ENCODE measurements around the gene TNRC6A. TPM values are rescaled to one million over a fixed set of nuclear protein-coding genes. Genes with fewer than 3 reads are reported as not detected.
"Not testable (repeated sequence)": the region's sequence is repeated elsewhere in the genome, so short reads cannot be mapped to it uniquely, and the experiment has no call there.

Gene TNRC6A
- total and polyA plus RNA-seq, 3 experiments from 2014 or later = 11.4 to 44.0 (median 40.4) TPM

DNA sequence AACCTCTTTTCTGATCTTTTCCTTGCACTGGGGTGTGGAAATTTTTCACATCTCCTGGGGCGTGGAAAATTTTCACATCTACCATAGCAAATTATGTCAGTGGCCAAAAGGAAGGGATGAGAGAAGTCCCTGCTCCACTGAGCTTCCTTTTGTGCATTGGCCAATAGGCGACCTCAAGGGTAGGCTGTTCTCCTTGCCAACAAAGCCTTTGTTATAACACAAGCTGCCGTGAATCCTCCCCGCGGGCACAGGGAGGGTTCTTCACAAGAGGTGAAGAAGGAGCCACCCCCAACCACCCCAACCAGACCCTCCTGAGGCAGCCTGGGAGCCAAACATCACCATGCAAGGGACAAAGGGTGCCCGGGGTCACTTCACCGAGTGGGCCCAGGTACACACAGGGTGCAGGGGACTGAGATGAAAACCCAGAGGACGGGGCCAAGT lies 122.8 kb downstream of the TNRC6A start:
- POLR2A ChIA-PET = no interaction called here
- H3K4me1 Mint-ChIP-seq = no peaks in the 10 kb centered on the region

DNA sequence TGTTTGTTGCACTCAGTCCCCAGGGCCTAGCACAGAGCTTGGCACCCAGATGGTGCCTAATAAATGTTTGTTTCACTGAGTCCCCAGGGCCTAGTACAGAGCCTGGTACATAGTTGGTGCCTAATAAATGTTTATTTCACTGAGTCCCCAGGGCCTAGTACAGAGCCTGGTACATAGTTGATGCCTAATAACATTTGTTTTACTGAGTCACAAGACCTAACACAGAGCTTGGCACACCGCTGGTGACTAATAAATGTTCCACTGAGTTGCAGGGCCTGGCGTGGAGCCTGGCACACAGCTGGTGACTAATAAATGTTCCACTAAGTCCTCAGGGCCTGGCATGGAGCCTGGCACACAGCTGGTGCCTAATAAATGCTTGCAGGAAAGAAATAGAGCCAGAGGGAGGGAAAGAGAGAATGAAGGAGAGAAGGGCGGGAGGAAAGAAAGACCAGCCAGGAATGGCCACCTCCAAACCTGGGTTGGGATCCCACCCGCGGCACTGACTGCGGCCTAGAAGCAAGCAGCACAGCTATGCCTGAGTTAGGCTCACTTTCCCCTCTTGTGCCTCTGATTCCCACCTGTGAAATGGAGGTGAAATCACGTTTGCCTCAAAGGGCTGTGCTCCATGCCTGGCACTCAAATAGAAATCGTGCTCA lies 123.8 kb downstream of the TNRC6A start:
- H3K4me1 ChIP-seq (ENCODE audit: insufficient read depth, low read length) = no peaks in the 10 kb centered on the region
- CTCF ChIA-PET = no interaction called here
- H3K27ac ChIP-seq (ENCODE audit: low read depth, low read length) = no peak overlapping the region

More for the DNA sequence above, 122.8 kb downstream of the TNRC6A start:
- H3K36me3 ChIP-seq (ENCODE audit: insufficient read depth, low read length) = no peaks in the 10 kb centered on the region
- H3K4me3 ChIP-seq (ENCODE audit: low read length) = no peak overlapping the region
- Mint-ChIP-seq H3K36me3 (no peaks in the 10 kb centered on the region), H3K27me3 (peaks cover 8 to 11% of the 10 kb centered on the region in 2 donors), H3K9me3 (peaks cover 0 to 2% (median 0%) of the 10 kb centered on the region in 5 donors), H3K4me3 (no peak overlapping the region), H3K27ac (no peak overlapping the region)
- no peaks in the 10 kb centered on the region for H3K9me3 ChIP-seq (ENCODE audit: low read length)
- H3K27ac ChIP-seq (ENCODE audit: low read depth, low read length) = no peak overlapping the region
- no peaks in the 10 kb centered on the region for H3K4me1 ChIP-seq (ENCODE audit: insufficient read depth, low read length)
- no peaks in the 10 kb centered on the region for H3K27me3 ChIP-seq (ENCODE audit: insufficient read depth, low read length, poor library complexity, severe bottlenecking)
- no peak for DNase-seq
- CTCF ChIA-PET = no interaction called here

DNA sequence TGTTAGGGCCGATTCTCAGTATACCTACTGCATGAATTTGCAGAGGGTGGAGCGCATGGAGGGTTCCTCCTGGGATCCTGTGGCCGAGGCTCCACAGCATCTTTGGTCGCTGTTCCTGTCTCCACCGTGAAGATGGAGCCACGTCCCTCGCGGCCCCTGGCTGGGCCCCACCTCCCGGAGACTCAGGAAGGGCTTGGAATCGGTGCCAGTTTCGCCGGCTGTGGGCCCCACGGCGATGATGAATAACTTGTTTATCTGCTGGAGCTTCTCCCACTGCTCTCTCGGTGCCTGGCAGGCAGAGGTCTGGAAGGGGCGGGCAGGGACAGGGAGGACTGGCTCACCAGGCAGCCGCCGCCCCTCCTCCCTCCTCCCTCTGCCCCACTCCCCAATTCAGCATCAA lies 124.4 kb downstream of the TNRC6A start:
- H3K4me3 ChIP-seq (ENCODE audit: low read length) = no peak overlapping the region
- no peaks in the 10 kb centered on the region for H3K9me3 ChIP-seq (ENCODE audit: low read length)
- ChIA-PET CTCF (no interaction called here), POLR2A (no interaction called here)
- H3K27me3 ChIP-seq (ENCODE audit: insufficient read depth, low read length, poor library complexity, severe bottlenecking) = no peaks in the 10 kb centered on the region
- Mint-ChIP-seq H3K27ac (peak overlapping the region in 1 of 8 donors; percentile 19), H3K9me3 (peaks cover 0 to 2% (median 2%) of the 10 kb centered on the region in 5 donors), H3K4me1 (no peaks in the 10 kb centered on the region), H3K36me3 (peaks cover 0 to 8% (median 0%) of the 10 kb centered on the region in 3 donors), H3K27me3 (peaks cover 10 to 24% of the 10 kb centered on the region in 2 donors), H3K4me3 (no peak overlapping the region)
- no peak overlapping the region for H3K27ac ChIP-seq (ENCODE audit: low read depth, low read length)
- no peaks in the 10 kb centered on the region for H3K36me3 ChIP-seq (ENCODE audit: insufficient read depth, low read length)
- H3K4me1 ChIP-seq (ENCODE audit: insufficient read depth, low read length) = no peaks in the 10 kb centered on the region
- no peak for DNase-seq

More for the DNA sequence above, 123.8 kb downstream of the TNRC6A start:
- Mint-ChIP-seq H3K27ac (peak overlapping the region in 1 of 8 donors; percentile 19), H3K27me3 (peaks cover 10 to 20% of the 10 kb centered on the region in 2 donors), H3K4me1 (no peaks in the 10 kb centered on the region), H3K4me3 (no peak overlapping the region), H3K9me3 (peaks cover 0 to 2% (median under 1%) of the 10 kb centered on the region in 5 donors), H3K36me3 (peaks cover 0 to 3% (median 0%) of the 10 kb centered on the region in 3 donors)
- Histone ChIP-seq H3K36me3 (ENCODE audit: insufficient read depth, low read length) (no peaks in the 10 kb centered on the region), H3K27me3 (ENCODE audit: insufficient read depth, low read length, poor library complexity, severe bottlenecking) (no peaks in the 10 kb centered on the region), H3K9me3 (ENCODE audit: low read length) (no peaks in the 10 kb centered on the region), H3K4me3 (ENCODE audit: low read length) (no peak overlapping the region)
- POLR2A ChIA-PET = no interaction called here
- DNase-seq = no peak

DNA sequence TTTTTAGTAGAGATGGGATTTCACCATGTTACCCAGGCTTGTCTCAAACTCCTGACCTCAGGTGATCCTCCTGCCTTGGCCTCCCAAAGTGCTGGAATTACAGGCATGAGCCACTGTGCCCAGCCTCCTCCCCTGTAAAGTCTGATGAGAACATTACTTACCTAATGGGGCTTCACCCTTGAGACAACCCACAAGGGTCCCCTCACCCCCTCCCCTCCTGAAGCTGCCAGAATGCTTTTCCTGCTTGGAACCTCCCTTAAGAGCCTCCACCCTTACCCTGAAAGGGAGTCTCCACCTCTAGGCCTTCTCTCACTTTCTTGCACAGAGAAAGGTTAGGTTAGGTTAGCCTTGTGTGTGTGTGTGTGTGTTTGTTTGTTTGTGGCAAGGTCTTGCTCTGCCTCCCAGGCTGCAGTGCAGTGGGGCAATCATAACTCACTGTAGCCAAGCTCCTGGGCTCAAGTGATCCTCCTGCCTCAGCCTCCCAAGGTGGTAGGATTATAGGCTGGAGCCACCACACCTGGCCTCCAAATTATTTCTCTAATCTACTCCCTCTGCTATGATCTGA lies 125.2 kb downstream of the TNRC6A start:
- H3K4me3 Mint-ChIP-seq = no peak overlapping the region
- H3K4me1 Mint-ChIP-seq = no peaks in the 10 kb centered on the region
- POLR2A ChIA-PET = no interaction called here
- H3K27me3 ChIP-seq (ENCODE audit: insufficient read depth, low read length, poor library complexity, severe bottlenecking) = no peaks in the 10 kb centered on the region
- no peak for DNase-seq
- no peak overlapping the region for H3K27ac ChIP-seq (ENCODE audit: low read depth, low read length)
- peaks cover 0 to 2% (median 2%) of the 10 kb centered on the region in 5 donors for H3K9me3 Mint-ChIP-seq
- no peaks in the 10 kb centered on the region for H3K9me3 ChIP-seq (ENCODE audit: low read length)
- peaks cover 0 to 11% (median 0%) of the 10 kb centered on the region in 3 donors for H3K36me3 Mint-ChIP-seq
- no peaks in the 10 kb centered on the region for H3K4me1 ChIP-seq (ENCODE audit: insufficient read depth, low read length)
- no peak overlapping the region for H3K4me3 ChIP-seq (ENCODE audit: low read length)
- CTCF ChIA-PET = no interaction called here
- peaks cover 10 to 28% of the 10 kb centered on the region in 2 donors for H3K27me3 Mint-ChIP-seq
- no peaks in the 10 kb centered on the region for H3K36me3 ChIP-seq (ENCODE audit: insufficient read depth, low read length)
- H3K27ac Mint-ChIP-seq = no peak overlapping the region

DNA sequence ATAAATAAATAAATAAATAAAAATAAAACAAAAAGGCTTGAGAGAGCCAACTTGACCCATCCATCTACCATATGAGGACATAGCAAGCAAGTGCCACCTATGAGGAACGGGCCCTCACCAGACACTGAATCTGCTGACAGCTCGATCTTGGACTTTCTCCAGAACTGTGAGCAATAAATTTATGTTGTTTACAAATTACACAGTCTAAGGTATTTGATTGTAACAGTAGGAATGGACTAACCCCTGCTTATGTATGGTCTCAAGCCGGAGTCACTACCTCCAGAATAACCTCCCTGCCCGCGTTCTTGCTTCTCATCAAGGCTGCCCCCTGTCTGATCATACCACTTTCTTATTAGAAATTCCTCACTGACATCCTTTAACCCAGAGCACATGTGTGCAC lies 126.2 kb downstream of the TNRC6A start:
- peaks cover 10 to 28% of the 10 kb centered on the region in 2 donors for H3K27me3 Mint-ChIP-seq
- no peaks in the 10 kb centered on the region for H3K4me1 ChIP-seq (ENCODE audit: insufficient read depth, low read length)
- H3K27ac ChIP-seq (ENCODE audit: low read depth, low read length) = no peak overlapping the region
- H3K36me3 ChIP-seq (ENCODE audit: insufficient read depth, low read length) = no peaks in the 10 kb centered on the region
- H3K9me3 ChIP-seq (ENCODE audit: low read length) = no peaks in the 10 kb centered on the region
- H3K4me3 ChIP-seq (ENCODE audit: low read length) = no peak overlapping the region
- no peaks in the 10 kb centered on the region for H3K27me3 ChIP-seq (ENCODE audit: insufficient read depth, low read length, poor library complexity, severe bottlenecking)
- H3K4me3 Mint-ChIP-seq = no peak overlapping the region
- POLR2A ChIA-PET = no interaction called here
- DNase-seq = no peak
- no peak overlapping the region for H3K27ac Mint-ChIP-seq
- H3K4me1 Mint-ChIP-seq = no peaks in the 10 kb centered on the region
- CTCF ChIA-PET = no interaction called here
- peaks cover 0 to 2% (median 2%) of the 10 kb centered on the region in 5 donors for H3K9me3 Mint-ChIP-seq
- H3K36me3 Mint-ChIP-seq = peaks cover 0 to 11% (median 0%) of the 10 kb centered on the region in 3 donors

DNA sequence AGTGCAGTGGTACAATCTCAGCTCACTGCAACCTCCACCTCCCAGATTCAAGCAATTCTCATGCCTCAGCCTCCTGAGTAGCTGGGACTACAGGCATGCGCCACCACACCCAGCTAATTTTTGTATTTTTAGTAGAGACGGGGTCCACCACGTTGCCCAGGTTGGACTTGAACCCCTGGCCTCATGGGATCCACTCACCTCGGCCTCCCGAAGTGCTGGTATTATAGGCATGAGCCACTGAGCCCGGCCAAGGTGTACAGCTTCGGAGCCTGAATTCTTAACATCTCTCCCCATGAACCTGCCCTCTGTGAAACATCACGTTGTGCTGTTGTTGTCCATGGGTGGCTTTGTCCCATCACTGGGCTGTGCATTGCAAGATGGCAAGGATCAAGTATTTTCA lies 127.4 kb downstream of the TNRC6A start:
- CTCF ChIA-PET = interaction anchor here (0.8 kb wide), 1 partner anchor 22 kb away, joined by 3 read pairs; no protein-coding TSS in a partner anchor
- POLR2A ChIA-PET; H3K4me1 ChIP-seq (ENCODE audit: insufficient read depth, low read length): not testable (repeated sequence)

DNA sequence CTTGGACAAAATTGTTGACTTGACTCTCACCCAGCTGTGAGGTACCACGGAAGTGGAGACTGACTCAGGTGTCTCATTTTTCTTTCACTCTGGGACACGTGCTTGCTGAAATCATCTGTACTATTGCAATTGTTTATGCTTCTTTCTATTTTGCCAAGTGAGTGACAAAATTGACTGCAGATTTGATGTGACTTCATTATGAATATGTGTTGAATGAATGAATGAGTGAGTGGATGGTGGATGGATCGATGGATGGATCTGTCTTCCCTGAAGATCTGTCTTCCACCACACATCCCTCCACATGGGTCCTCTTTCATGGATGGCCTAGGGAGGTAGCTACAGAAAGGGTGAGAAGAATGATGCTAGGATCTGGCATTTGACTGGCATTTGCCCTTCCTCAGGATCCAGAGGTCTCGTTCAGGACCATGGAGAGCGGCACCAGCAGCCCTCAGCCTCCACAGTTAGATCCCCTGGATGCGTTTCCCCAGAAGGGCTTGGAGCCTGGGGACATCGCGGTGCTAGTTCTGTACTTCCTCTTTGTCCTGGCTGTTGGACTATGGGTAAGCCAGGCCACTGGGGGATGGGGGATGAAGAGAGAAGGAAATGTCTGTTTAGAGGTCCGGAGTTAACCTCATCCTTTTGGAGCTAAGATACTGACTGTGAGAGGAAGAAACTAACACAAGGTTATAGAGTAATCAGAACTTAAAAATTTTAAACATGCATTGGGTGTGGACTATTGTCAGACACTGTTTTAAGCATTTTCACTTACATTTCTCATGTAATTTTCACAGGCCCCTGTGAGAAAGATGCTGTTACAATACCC lies 129.0 kb downstream of the TNRC6A start:
- Histone ChIP-seq H3K4me1 (ENCODE audit: insufficient read depth, low read length) (no peaks in the 10 kb centered on the region), H3K27ac (ENCODE audit: low read depth, low read length) (no peak overlapping the region), H3K9me3 (ENCODE audit: low read length) (no peaks in the 10 kb centered on the region), H3K36me3 (ENCODE audit: insufficient read depth, low read length) (no peaks in the 10 kb centered on the region), H3K27me3 (ENCODE audit: insufficient read depth, low read length, poor library complexity, severe bottlenecking) (no peaks in the 10 kb centered on the region), H3K4me3 (ENCODE audit: low read length) (no peak overlapping the region)
- Mint-ChIP-seq H3K27me3 (peaks cover 10 to 31% of the 10 kb centered on the region in 2 donors), H3K4me3 (no peak overlapping the region), H3K36me3 (peaks cover 0 to 14% (median 0%) of the 10 kb centered on the region in 3 donors), H3K9me3 (peaks cover 2 to 5% (median 3%) of the 10 kb centered on the region in 5 donors), H3K27ac (no peak overlapping the region), H3K4me1 (no peaks in the 10 kb centered on the region)
- peak; percentile 10 to 52 (median 18) for DNase-seq
- POLR2A ChIA-PET = no interaction called here
- CTCF ChIA-PET = no interaction called here

More for the DNA sequence above, 127.4 kb downstream of the TNRC6A start:
- not testable (repeated sequence) for H3K27me3 ChIP-seq (ENCODE audit: insufficient read depth, low read length, poor library complexity, severe bottlenecking); H3K4me3 ChIP-seq (ENCODE audit: low read length); H3K4me3 Mint-ChIP-seq; H3K4me1 Mint-ChIP-seq; H3K36me3 ChIP-seq (ENCODE audit: insufficient read depth, low read length); H3K27ac Mint-ChIP-seq; H3K27ac ChIP-seq (ENCODE audit: low read depth, low read length); DNase-seq; H3K9me3 Mint-ChIP-seq; H3K9me3 ChIP-seq (ENCODE audit: low read length)
- Mint-ChIP-seq H3K27me3 (peaks cover 10 to 31% of the 10 kb centered on the region in 2 donors), H3K36me3 (peaks cover 0 to 11% (median 0%) of the 10 kb centered on the region in 3 donors)

DNA sequence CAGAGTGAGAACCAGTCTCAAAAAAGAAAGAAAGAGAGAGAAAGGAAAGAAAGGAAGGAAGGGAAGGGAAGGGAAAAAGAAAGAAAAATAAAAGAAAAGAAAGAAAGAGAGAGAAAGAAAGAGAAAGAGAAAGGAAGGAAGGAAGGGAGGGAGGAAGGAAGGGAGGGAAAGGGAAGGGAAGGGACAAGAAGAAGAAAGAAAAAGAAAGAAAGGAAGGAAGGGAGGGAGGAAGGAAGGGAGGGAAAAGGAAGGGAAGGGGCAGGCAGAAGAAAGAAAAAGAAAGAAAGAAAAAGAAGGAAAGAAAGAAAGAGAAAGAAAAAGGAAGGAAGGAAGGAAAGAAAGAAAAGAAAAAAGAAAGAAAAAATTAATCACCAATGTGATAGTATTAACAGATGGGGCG lies 132.0 kb downstream of the TNRC6A start:
- Mint-ChIP-seq H3K27me3 (peaks cover 9 to 21% of the 10 kb centered on the region in 2 donors), H3K36me3 (peaks cover 0 to 28% (median 0%) of the 10 kb centered on the region in 3 donors), H3K4me1 (no peaks in the 10 kb centered on the region), H3K4me3 (no peak overlapping the region), H3K27ac (no peak overlapping the region), H3K9me3 (peaks cover 14 to 28% (median 19%) of the 10 kb centered on the region in 5 donors)
- no peaks in the 10 kb centered on the region for H3K4me1 ChIP-seq (ENCODE audit: insufficient read depth, low read length)
- no peaks in the 10 kb centered on the region for H3K27me3 ChIP-seq (ENCODE audit: insufficient read depth, low read length, poor library complexity, severe bottlenecking)
- no peak overlapping the region for H3K27ac ChIP-seq (ENCODE audit: low read depth, low read length)
- CTCF ChIA-PET = no interaction called here
- POLR2A ChIA-PET = no interaction called here
- no peaks in the 10 kb centered on the region for H3K36me3 ChIP-seq (ENCODE audit: insufficient read depth, low read length)
- no peak overlapping the region for H3K4me3 ChIP-seq (ENCODE audit: low read length)
- H3K9me3 ChIP-seq (ENCODE audit: low read length) = no peaks in the 10 kb centered on the region
- DNase-seq = no peak

Data from CD8-positive, alpha-beta memory T cell (primary cell).